ENCODE results near the gene OR10H4.

- TF ChIP-seq CTCF (IDR thresholded peaks at IDR 0.05) (no peak), POLR2A (IDR thresholded peaks at IDR 0.05) (no peak)
Measured at GRCh38 chr19:15928321-15928720, 20.5 kb upstream of the OR10H4 start.

All from lower leg skin (tissue), 3 donors.